Suppressor macrophage treated with lipopolysaccharide for 1 hour (primary cell): ENCODE measurements around the gene THAP6.
"Not testable (repeated sequence)": the region's sequence is repeated elsewhere in the genome, so short reads cannot be mapped to it uniquely, and the experiment has no call there.

Experiments
- DNase-seq, 3 donors: peaks; one replicate each; pipeline ENCODE4 v3.0.0-alpha.2; 2020 to 2022

THAP6 gene

DNA sequence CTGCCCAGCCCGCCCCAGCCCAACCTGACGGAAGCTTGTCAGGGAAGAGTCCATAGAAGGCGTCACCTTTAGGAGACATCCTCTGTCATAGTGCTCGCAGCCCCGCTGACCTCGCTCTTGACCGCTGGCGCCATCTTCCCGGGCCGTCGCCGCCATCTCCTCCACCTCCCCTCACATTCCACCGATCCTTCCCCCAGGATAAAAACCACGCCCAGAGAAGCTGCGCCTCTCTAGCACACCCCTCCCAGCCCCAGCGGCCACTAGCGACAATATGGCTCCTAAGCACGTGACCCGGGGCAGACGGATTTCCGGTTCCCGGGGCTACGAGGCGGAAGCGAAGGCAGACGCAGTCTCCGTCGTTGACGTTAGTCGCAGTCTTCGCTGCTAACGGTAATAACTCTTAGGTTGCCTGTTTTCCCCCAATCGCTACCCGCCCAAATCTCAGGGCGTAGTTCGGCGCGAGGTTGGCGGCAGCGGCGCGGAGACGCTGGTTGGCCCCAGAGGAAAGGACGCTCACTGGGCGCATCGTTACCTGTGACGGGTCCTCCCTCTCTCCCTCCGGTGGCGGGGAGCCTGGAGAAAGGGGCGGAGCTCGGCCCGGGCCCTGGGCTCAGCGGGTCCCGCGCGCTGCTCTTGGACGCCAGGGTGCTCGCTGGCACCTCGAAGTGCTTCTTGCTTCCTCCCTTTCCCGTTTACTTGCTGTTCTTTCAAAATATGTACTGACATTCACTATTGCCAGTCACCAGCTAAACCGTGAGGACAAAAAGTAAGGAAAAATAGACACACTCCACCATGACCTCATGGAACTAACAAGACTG is at the start of gene THAP6, which contains the start of gene RCHY1:
Gene THAP6 (plus strand): TSS at position 343 of the 818 bp plus-strand sequence. CDS start 980 bp downstream, outside the sequence.
Gene RCHY1 (minus strand): TSS at position 273 of the 818 bp plus-strand sequence. CDS start 117 bp downstream, at position 156.
- DNase-seq, result peak; percentile 97 to 98 (median 98)

GRCh38 chr4:75469896-75470295 is 44.4 kb upstream of the THAP6 start:
- no peak for DNase-seq

DNA sequence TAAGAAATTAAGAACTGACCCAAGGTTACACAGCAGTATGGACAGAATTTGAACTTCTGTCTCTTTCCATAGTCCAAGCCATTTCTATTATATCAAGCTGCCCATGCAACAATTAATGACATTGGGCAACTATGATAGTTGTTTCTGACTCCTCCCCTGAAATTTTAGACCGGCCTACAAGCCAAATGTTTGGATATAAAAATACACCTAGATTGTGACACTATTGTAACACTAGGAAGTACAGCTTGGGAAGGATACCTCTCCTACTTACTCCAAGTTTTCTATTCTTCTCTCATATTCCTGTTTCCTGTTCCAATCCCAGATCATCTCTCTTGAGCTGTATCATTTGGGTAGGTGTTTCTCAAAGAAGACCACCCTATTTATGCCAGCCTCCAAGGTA is 43.5 kb upstream of the THAP6 start:
- DNase-seq, result no peak

DNA sequence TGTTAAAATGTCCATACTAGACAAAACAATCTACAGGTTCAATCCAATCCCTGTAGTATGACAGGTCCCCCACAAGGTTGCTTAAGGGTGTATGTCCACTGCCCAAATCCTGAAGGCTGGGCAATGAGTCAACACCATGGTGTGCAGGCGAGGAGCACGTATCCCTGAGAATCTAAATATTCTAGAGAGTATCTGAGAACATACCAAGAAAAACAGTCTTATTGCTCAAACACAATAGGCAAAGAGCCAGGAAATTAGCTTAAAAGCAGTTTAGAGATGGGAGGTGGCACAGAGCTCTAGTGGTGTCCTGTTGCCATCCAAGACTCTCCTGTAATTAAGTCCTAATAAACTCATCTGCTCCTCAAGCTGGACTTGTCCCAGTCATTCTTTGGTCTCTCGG is 37.1 kb upstream of the THAP6 start:
- no peak for DNase-seq

DNA sequence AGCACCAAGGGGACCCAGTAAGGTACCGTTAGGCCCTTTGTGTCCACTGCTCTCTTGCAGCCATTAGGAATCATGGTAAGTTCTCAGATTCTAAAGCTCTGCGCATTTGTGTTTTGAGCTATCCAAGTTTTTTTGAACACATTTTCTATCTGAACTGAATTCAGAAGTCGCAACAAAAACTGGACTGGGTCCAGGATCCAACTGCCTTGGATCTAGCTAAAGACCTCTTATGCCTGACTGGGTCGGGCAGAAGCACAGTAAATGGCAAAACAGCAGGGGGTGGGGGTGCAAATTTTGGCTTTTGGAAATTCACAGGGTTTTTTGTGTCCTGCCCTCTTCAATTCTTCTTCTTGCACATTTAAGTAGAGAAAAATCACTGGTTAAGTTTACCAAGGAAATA is 30.1 kb upstream of the THAP6 start:
- DNase-seq, result no peak

GRCh38 chr4:75490155-75490554 is 24.1 kb upstream of the THAP6 start:
- DNase-seq, result peak in 1 of 3 donors; percentile 5

DNA sequence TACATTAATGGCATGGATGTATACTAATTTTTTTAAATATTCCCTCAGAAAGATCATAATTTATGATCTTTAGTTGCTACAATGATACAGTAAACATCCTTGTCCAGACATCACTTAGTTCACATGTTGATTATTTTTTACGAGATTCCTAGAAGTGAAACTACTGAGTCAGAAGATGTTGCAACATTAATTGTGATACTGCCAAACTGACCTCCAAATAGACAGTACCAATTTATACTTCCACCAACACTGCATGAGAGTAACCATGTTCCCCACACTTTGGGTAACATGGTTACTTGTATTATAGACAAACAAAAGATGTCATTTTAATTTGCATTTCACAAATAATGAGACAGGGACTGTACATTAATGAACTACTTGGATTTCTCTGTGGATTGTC is 19.7 kb upstream of the THAP6 start:
- DNase-seq, result peak; percentile 39 to 72 (median 72)

DNA sequence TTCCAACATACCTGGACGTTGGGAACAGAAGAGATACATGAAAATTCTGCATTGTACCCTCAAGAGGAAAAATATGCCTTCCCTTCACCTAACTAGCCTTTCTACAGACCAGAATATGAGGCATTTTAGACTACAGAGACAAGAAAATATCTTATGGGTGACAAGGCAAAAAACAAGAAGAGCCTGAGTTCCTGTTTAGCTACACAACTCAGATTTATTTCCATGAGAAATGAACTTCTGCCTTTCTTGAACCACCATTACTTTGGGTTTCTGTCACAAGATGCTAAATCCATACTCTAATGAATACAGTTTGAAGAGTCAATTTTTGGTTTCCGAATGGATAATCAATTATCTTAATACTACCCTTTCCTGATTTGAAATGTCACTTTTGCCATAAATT is 18.8 kb upstream of the THAP6 start:
- peak in 2 of 3 donors; percentile 34 to 51 for DNase-seq

- no peak for DNase-seq
These were observed 17.9 kb upstream of the THAP6 start for GRCh38 chr4:75496406-75496805.

DNA sequence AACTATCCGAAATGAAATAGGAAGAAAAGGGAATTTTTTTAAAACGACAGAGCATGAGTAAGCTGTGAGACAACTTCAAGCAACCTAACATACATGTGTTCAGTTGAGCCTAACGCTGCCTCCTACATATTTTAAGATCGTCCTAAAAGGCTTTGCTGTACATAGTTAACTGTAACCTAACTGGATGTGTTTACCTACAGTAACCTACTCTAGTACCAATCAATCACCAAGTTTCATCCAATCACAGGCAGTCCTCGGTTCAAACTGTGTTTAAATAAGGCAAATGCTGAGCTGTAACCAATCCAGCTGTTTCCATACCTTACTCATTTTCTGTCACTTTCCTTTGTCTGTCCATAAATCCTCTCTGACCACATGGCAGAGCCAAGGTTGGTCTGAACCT is 17.1 kb upstream of the THAP6 start:
- DNase-seq, result peak in 2 of 3 donors; percentile 26 to 33

- no peak for DNase-seq
These were observed 16.2 kb upstream of the THAP6 start for GRCh38 chr4:75498041-75498440.

DNA sequence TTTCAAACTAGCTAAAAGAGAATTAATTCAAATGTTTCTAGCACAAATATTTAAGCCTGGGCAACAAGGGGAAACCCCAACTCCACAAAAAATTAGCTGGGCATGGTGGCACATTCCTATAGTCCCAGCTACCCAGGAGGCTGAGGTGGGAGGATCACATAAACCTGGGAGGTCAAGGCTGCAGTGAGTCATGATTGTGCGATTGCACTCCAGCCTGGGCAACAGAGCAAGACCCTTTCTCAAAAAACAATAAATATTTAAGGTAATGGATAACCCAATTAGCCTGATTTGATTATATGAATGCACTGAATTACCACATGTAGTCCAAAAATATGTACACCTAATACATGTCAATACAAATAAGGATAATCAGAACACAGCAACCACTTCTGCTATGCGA is 14.4 kb upstream of the THAP6 start:
- DNase-seq, result no peak

DNA sequence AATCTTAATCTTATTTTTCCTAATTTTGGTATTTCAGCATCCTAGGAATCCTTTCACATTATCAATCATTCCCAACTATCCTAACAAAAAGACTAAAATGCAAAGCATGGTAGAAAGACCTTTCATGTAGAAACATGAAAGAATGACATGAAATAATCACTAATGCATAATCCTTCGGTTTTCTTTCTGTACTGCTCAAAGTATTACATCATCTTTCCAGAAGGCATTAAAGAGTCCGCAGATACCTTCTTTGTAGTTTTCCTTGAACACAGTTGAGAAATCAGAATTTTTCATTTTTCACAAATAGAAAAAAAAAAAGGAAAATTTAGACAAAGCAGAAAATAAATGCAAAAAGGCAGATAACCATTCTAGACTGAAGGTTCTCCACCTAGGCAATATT is 11.6 kb upstream of the THAP6 start:
- DNase-seq, result no peak

DNA sequence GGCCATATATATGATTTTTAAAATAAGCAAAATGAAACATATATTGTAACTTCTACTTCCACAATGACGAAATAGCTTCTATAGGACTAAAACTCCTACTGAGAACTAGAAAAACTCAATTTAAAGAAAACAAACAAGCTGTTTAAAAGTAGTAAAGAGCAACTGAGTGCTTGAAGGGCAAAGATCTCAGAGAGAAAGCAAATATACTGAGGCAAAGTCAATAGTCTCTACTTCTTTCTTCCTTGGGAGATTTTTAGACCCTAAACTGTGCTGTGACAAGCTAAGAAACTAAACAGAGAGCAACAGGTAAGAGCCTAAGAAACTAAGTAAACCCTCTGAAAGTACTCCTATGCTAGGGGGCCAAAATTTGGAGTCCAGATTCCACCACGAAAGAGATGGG is 8.6 kb upstream of the THAP6 start:
- no peak for DNase-seq

- not testable (repeated sequence) for DNase-seq
These were observed 4.7 kb upstream of the THAP6 start for GRCh38 chr4:75509592-75509991.

- peak in 2 of 3 donors; percentile 13 to 23 for DNase-seq
These were observed 2.4 kb upstream of the THAP6 start for GRCh38 chr4:75511841-75512240.

DNA sequence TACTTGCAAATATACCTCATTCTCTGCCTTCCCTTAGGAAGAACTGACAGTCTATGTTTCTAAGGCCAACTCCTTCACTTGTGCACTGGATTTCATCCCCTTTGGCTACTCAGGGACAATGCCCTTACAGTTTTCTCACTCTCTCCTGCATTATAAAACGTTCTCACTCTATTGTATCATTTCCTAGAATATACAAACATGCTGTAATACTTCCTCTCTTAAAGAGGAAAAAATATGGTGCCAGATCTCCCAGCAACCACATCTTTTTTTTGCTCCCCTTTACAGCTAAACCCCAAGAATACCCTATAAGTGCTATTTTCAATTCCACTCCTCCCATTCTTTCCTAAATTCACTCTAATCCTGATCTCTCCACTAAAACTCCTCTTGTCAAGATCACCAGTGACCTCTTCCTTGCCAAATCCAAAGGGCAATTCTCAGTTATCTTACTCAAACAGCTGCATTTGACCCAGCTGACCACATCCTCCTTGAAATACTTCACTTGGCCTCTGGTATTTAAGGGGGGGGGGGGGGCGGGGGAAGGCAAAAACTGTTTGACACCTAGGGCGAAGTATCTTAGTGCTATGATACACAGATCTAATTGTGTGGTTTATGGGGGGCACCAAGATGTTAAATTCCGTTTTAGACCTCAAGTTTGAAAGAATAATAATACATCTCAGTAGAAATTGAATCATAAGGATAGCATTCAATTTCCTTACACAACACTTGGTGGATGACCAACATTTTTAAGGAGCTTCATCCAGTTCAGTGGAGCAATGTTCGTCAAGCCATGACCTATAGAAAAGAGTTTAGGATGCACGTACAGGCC is 1.7 kb upstream of the THAP6 start:
- peak; percentile 32 to 44 (median 32) for DNase-seq

- DNase-seq, result no peak
These were observed 645 bp upstream of the THAP6 start for GRCh38 chr4:75513526-75514130.

DNA sequence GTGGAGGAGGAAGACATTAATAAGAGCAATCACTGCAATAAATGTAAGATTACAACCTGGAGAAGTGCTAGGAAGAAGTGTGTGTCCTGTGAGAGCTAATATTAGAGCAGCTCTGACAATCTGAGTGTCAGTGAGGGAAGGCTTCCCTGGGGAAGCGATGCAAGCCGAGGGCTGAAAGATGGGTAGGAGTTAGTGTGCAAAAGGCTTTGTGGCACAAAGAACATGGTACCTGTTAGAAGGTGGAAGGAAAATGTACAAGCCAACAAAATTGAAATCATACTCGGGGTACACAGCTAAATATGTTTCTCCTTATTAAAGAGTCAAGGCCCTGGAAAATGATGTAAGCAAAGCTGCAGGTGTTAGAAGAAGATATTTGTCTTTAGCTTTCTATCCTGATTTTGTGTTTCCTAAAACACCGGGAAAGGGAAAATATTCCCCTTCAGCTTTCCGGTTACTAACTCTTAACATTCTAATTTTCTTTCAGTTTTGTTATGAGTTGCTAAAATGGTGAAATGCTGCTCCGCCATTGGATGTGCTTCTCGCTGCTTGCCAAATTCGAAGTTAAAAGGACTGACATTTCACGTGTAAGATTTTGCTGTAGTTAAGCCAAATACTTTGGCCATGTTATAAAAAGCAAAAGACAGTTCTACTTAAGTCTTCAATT is 808 bp downstream of the THAP6 start:
- peak; percentile 23 to 61 (median 36) for DNase-seq

DNA sequence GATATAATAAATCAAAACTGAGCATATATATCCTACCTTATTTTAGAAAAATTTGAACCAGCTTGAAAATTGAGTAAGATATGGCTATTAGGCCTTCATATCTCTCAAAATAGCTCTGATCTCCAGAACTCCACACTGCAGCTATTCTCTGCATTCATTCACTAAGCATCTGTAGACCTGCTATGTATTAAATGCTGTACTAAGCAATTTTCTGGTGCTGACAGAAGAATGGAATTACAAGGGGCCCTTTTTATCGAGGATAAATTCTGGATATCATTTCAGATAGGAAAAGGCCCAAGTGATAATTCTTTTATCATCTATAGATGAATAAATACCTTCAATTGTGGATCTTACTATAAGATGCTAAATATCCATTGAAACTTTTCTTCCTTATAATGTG is 1.9 kb downstream of the THAP6 start:
- DNase-seq, result no peak

GRCh38 chr4:75519452-75519851 is 5.2 kb downstream of the THAP6 start:
- not testable (repeated sequence) for DNase-seq

DNA sequence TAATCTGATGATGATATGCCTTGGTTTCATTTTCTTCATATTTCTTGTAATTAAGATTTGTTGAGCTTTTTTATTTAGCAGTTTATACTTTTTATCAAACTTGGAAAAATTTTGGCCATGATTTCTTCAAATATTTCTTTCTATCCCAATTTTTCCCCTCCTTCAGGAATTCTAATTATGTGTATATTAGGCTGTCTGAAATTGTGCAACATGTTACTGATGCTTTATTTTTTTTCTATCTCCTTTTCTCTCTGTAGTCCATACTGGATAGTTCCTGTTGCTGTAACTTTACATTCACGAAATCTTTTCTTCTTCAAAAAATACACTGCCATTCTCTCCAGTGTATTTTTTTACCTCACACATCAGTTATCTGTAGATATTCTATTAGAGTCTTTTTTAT is 10.8 kb downstream of the THAP6 start:
- DNase-seq, result no peak

GRCh38 chr4:75525910-75526309 is 11.6 kb downstream of the THAP6 start:
- no peak for DNase-seq
